Mucosa of rectum (tissue), 2 donors: ENCODE measurements around the gene IPO4.

Experiments
- H3K27ac ChIP-seq, 2 donors: one replicate each; pipeline ENCODE4 v1.7.0; 2013; ENCODE audit warnings: inconsistent platforms in 2 of 2, low read depth in 2 of 2, low read length in 2 of 2
- H3K27me3 ChIP-seq, 2 donors: one replicate each; pipeline ENCODE4 v1.7.0; 2013; ENCODE audit warnings: low read length in 2 of 2; ENCODE audit not compliant: control insufficient read depth in 2 of 2, insufficient read depth in 2 of 2
- H3K36me3 ChIP-seq, 2 donors: one replicate each; pipeline ENCODE4 v1.7.0; 2013; ENCODE audit warnings: low read length in 2 of 2; ENCODE audit not compliant: control insufficient read depth in 2 of 2, insufficient read depth in 2 of 2
- H3K4me1 ChIP-seq, 2 donors: one replicate each; pipeline ENCODE4 v1.7.0; 2013; ENCODE audit warnings: low read length in 2 of 2, mild to moderate bottlenecking in 1 of 2; ENCODE audit not compliant: control insufficient read depth in 2 of 2, insufficient read depth in 2 of 2
- H3K4me3 ChIP-seq, 2 donors: one replicate each; pipeline ENCODE4 v1.7.0; 2013; ENCODE audit warnings: low read length in 2 of 2
- H3K9ac ChIP-seq, 2 donors: one replicate each; pipeline ENCODE4 v1.7.0; 2013; ENCODE audit warnings: low read length in 2 of 2, low read depth in 1 of 2, mild to moderate bottlenecking in 1 of 2
- H3K9me3 ChIP-seq, 2 donors: one replicate each; pipeline ENCODE4 v1.7.0; 2013; ENCODE audit warnings: low read length in 2 of 2; ENCODE audit not compliant: control insufficient read depth in 2 of 2
- donor health status: healthy.
- donor health status: Normal muscosa, but diverticular disease.

The IPO4 gene

DNA sequence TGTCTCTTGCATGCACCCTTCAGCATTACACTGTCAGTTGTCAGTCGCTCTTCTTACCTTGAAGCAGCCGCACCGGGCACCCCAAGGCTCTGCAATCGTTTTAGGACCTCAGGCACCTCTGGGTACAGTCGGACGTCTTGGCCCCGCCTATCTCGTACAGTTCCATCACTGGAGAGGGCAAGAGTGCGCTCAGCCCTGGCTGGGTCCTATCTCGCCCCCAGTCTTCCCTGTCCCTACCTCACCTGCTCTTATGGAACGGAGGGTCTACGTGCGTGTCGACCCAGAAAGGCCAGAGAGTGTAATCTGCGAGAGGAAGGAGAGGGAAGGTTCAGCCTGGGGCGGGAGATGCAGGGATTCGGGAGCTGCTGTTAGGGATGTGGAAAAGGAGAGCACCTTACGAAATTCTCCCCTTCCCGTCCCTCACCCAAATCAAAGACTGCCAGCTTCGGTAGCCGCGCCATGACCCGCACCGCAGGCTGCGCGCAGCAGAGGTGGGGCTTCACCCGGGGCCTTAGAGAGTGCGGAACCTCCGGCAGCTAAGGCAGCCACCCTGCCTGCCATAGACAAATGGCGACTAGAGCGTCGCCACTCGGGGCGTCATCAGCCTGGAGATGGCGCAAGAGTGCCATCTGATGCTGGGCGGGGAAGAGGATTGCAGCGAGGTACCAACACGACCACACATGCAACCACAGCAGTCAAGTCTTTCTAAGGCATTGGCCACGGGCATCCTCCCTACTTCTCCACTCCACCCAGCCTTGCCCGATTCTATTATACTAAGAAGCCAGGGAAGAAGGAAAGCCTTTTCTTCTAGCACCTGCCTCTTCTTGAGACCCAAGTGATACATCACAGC lies 27.1 kb upstream of the IPO4 start, which contains the start of gene MDP1:
TSS of gene MDP1 (minus strand) at position 572 of the 850 bp plus-strand sequence. CDS start at position 461, 111 bp downstream.
- peak within 1 kb of the TSS; percentile 84 to 97 for H3K27ac ChIP-seq
- peak within 1 kb of the TSS; percentile 84 to 99 for H3K4me3 ChIP-seq
- H3K36me3 ChIP-seq, result peaks cover 13% of the 10 kb centered on the region in 2 donors
- H3K4me1 ChIP-seq, result peaks cover 6 to 12% of the 10 kb centered on the region in 2 donors
- H3K9me3 ChIP-seq, result no peaks in the 10 kb centered on the region
- no peaks in the 10 kb centered on the region for H3K27me3 ChIP-seq
- H3K9ac ChIP-seq, result peak within 1 kb of the TSS; percentile 78 to 96

DNA sequence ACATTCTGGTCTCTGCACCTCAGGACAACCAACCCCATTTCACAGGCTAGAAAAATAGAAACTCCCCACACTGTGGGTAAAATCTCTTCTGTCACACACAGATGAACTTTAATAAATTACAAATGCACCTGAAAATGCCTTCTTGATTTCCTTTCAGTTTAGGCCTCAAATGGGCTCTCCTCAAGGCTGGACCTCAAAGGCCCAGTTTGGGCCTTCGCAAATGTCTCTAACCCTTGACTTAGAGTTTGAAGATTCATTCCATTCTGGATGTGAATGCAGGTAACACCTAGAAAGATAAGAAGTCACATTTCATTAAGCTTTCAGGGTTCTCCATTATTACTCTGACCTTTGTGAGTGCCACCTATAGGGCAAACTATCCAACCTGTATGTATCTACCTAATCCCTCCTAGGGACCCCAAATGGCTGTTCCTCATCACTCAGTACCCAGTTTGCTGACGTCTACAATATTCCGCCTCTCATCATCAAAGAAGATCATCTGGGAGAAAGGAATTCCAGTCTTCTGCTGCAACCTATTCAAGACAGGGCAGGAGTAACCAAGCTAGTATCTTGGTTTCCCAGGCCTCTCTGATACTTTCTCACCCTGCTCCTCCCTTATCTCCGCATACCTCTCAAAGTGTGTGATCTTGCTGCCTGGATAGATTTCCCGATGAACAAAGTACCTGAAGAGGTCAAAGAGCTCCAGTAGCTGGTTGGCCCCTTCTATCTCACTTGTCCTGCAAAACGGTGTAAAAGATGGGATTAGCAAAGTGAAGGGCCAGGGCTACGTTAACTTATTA lies 25.4 kb upstream of the IPO4 start:
- peaks cover 6 to 12% of the 10 kb centered on the region in 2 donors for H3K4me1 ChIP-seq
- no peaks in the 10 kb centered on the region for H3K9me3 ChIP-seq
- H3K36me3 ChIP-seq, result peaks cover 30% of the 10 kb centered on the region in 2 donors
- H3K27me3 ChIP-seq, result no peaks in the 10 kb centered on the region
- peak overlapping the region; percentile 99 for H3K27ac ChIP-seq
- H3K4me3 ChIP-seq, result peak overlapping the region; percentile 82 to 91
- H3K9ac ChIP-seq, result peak overlapping the region; percentile 95 to 98

DNA sequence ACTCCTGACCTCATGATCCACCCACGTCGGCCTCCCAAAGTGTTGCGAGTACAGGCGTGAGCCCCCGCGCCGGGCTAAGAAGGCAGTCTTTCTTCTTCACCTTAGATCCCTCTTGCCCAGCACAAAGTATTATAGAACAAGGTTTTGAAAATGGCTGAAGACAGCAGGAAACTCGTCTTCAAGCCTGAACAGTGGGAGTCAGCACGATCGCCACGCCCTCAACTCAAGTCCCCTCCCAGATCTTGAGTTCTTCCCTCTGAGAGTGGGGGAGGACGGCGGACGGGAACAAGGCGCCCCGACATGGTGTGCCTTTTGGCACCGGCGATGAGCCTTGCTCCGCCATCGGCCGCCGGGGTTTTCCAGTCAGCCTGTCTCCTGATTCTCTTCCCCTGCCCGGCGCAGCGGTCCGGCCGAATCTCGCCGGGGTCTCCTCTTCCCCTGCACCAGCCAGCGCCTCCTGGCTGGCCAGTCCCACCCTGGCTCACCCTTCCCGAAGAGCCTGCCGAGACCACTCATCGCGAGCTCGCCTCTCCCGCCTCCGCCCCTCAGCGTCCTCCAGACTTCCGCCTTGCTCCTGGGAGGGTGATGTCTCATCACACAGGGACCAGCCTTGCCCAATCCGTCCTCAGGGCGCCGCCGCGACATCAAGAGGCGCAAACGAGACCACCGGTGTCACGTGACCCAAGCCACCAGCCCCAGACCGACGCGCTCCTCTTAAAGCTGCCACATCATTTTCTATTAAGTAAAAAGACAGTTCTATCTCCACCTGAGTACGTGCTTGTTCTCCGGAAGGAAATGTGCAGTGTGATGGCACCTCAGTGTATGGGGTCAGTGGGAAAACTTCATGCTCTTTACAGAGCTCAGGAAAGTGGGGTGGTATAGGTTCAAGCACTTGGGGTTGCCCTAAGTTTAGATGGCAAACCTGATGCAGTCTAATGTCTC lies 24.6 kb upstream of the IPO4 start, which contains the start of gene CHMP4A:
TSS of gene CHMP4A (minus strand) at position 565 of the 942 bp plus-strand sequence. CDS start at position 516, 49 bp downstream.
- Histone ChIP-seq H3K27me3 (no peaks in the 10 kb centered on the region), H3K4me3 (peak within 1 kb of the TSS; percentile 82 to 91), H3K36me3 (peaks cover 30 to 34% of the 10 kb centered on the region in 2 donors), H3K9me3 (no peaks in the 10 kb centered on the region), H3K4me1 (peaks cover 6 to 12% of the 10 kb centered on the region in 2 donors), H3K27ac (peak within 1 kb of the TSS; percentile 99), H3K9ac (peak within 1 kb of the TSS; percentile 95 to 98)

DNA sequence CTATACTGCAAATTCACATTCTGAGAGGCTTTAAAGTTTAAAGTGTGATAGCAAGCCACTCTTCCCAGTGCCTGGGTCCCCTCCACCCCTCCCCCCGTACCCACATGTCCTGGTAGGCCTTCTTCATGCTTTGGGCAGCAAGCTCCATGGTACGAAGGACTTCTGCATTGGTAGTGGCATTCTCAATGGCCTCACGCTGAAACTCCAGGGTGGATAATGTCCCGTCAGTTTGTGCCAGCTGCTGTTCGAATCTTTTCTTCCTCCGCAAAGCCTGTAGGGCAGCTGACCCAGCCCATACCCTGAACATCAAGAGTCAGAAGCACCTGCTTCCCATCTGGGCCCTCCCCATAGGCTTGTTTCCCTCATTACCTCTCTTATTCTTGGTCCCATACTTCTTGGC lies 22.7 kb upstream of the IPO4 start:
- Histone ChIP-seq H3K27me3 (no peaks in the 10 kb centered on the region), H3K27ac (no peak overlapping the region), H3K36me3 (peaks cover 45 to 46% of the 10 kb centered on the region in 2 donors), H3K9me3 (no peaks in the 10 kb centered on the region), H3K4me1 (peaks cover 6 to 12% of the 10 kb centered on the region in 2 donors), H3K9ac (no peak overlapping the region), H3K4me3 (no peak overlapping the region)

DNA sequence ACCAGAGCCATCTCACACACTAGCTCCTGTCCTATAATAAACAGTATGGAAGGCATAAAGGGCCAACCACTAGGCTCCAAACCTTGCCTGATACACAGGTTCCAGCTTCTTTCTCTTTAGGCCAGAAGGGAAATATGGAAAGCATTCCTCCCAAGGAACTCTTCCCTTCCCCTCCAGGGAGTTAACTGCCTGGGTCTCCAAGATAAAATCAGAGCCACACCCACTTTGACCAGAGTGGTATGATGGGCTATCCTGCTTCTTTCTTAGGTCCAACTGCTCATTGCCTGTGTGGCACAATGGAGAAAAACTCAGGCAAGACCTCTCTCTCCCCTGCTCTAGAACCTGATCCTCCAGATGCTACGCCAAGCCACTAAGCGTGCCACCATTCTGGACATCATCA lies 19.0 kb upstream of the IPO4 start:
- H3K27me3 ChIP-seq, result no peaks in the 10 kb centered on the region
- H3K36me3 ChIP-seq, result peaks cover 56 to 61% of the 10 kb centered on the region in 2 donors
- no peak overlapping the region for H3K4me3 ChIP-seq
- peaks cover 0 to 3% of the 10 kb centered on the region in 2 donors for H3K4me1 ChIP-seq
- H3K27ac ChIP-seq, result no peak overlapping the region
- H3K9me3 ChIP-seq, result no peaks in the 10 kb centered on the region
- H3K9ac ChIP-seq, result no peak overlapping the region

DNA sequence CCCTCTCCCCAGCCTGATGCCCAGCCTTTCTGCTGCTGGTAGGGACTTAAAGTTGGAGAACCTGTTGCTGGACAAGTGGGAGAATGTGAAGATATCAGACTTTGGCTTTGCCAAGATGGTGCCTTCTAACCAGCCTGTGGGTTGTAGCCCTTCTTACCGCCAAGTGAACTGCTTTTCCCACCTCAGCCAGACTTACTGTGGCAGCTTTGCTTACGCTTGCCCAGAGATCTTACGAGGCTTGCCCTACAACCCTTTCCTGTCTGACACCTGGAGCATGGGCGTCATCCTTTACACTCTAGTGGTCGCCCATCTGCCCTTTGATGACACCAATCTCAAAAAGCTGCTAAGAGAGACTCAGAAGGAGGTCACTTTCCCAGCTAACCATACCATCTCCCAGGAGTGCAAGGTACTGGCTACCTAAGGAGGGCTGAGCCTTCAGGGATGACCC lies 18.5 kb upstream of the IPO4 start:
- no peaks in the 10 kb centered on the region for H3K27me3 ChIP-seq
- H3K36me3 ChIP-seq, result peaks cover 56 to 61% of the 10 kb centered on the region in 2 donors
- no peak overlapping the region for H3K27ac ChIP-seq
- no peaks in the 10 kb centered on the region for H3K4me1 ChIP-seq
- no peaks in the 10 kb centered on the region for H3K9me3 ChIP-seq
- no peak overlapping the region for H3K4me3 ChIP-seq
- H3K9ac ChIP-seq, result no peak overlapping the region

DNA sequence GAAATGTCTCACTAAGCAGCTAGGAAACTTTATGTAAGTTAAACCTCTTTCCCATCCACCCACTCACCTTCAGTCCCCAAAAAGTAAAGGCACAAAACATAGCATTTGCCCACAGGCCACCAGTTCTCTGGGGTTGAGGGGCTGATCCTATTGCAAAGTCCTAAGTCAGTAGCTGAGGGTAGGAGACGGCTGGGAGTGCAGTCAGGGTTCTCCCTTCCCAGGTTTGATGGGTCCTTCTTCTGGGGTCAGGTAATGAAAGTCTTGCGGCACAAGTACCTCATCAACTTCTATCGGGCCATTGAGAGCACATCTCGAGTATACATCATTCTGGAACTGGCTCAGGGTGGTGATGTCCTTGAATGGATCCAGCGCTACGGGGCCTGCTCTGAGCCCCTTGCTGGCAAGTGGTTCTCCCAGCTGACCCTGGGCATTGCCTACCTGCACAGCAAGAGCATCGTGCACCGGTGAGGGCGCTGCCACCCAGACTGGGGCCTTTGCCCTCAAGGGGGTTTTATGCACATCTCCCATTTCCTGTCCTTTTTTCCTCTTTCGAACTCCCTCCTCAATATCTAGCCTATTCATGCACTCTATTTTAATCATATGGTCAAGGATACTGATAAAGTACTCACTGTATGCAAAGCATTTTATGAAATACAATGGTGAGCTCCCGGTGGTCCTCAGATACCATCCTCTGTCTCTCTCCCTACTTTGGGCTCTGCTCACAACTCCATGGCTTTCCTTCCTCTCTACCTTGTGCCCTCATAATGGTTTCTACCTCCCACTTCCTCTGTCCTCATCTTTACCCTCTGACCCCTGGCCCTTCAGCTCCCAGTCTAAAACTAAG lies 17.9 kb upstream of the IPO4 start:
- Histone ChIP-seq H3K4me3 (no peak overlapping the region), H3K9ac (no peak overlapping the region), H3K9me3 (no peaks in the 10 kb centered on the region), H3K36me3 (peaks cover 55 to 60% of the 10 kb centered on the region in 2 donors), H3K27ac (no peak overlapping the region), H3K4me1 (no peaks in the 10 kb centered on the region), H3K27me3 (no peaks in the 10 kb centered on the region)

DNA sequence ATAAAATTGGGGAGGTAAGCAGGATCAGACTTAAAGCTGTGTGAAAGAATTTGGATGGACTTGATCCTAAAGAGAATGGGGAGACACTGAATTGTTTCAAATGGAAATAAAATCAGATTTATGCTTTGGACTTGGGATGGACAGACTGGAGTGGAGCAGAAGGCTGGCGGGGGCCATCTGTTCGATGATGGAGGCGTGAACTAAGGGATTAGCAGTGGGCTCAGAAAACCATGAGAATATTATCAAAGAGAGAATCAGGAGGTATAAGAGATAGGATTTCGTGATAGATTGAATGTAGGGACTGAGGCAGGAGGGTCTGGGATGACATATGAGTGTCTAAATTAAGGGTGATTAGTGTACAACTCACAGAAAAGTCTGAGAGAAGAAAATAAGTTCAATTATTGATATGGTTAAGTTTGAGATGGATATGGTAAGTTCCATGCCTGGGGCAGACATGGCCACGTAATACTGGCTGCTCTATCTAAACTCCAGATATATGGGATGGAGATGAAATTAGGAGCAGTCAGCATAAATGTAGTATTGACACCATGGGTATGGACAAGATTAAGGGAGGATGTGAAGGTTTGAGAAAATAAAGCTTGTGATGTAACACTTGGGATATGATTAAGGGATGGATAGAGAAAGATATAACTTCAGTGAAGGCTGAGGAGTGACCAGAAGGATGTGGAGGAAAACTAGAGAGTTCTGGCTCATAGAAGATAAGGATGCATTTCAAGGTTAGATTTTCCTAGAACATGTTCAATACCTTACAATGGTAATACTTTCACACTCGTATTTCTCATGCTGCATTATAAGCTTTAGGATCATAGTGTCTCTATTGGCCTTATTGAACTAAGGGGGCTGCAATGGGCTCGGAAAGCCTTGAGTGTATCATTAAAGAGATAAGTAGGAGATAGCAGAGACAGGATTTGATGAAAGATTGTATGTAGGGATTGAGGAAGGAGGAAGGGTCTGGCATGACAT lies 15.8 kb upstream of the IPO4 start:
- Histone ChIP-seq H3K27ac (no peak overlapping the region), H3K9ac (no peak overlapping the region), H3K27me3 (no peaks in the 10 kb centered on the region), H3K36me3 (peaks cover 38 to 45% of the 10 kb centered on the region in 2 donors), H3K4me3 (no peak overlapping the region), H3K4me1 (no peaks in the 10 kb centered on the region), H3K9me3 (no peaks in the 10 kb centered on the region)
